Activated B cell treated with CpG ODN at 0.5 μM for 24 hours (primary cell): ENCODE results near the gene KLHL2. TPM values are rescaled to one million over a fixed set of nuclear protein-coding genes. Genes with fewer than 3 reads are reported as not detected.
A peak's percentile ranks its signal among the peaks of the same experiment; 100 is the strongest.
"Not testable (repeated sequence)": the region's sequence is repeated elsewhere in the genome, so short reads cannot be mapped to it uniquely, and the experiment has no call there.

Source experiments
- ATAC-seq: fragments of 200-7000 bp; cut with Tn5 transposase; one replicate; pipeline ENCODE4 v1.10.0; 2021; ENCODE audit warnings: low read depth, mild to moderate bottlenecking, moderate library complexity
- CTCF ChIA-PET: fragments of 350-600 bp; sonication (Branson Sonifier 250); formaldehyde crosslinking; loops from one replicate; lab custom pipeline; 2021; ENCODE audit warnings: antibody characterized with exemption; lab: Charles Lee
- POLR2A ChIA-PET: fragments of 350-600 bp; sonication (Branson Sonifier 250); formaldehyde crosslinking; loops from one replicate; lab custom pipeline; 2021; ENCODE audit warnings: antibody characterized with exemption; lab: Charles Lee
- DNase-seq: peaks from one replicate; pipeline ENCODE4 v3.0.0; 2022
- H3K27ac Mint-ChIP-seq: one replicate; pipeline ENCODE4 v1.8.0; 2020; ENCODE audit warnings: mixed read lengths
- H3K27me3 Mint-ChIP-seq: one replicate; pipeline ENCODE4 v1.8.0; 2021; ENCODE audit warnings: mixed read lengths
- H3K36me3 Mint-ChIP-seq: one replicate; pipeline ENCODE4 v1.8.0; 2021; ENCODE audit warnings: low read depth, mixed read lengths
- H3K4me1 Mint-ChIP-seq: one replicate; pipeline ENCODE4 v1.8.0; 2021; ENCODE audit warnings: mixed read lengths
- H3K4me3 Mint-ChIP-seq: one replicate; pipeline ENCODE4 v1.8.0; 2020; ENCODE audit warnings: mild to moderate bottlenecking, mixed read lengths
- H3K9me3 Mint-ChIP-seq: one replicate; pipeline ENCODE4 v1.8.0; 2020; ENCODE audit warnings: mixed read lengths
- intact Hi-C: fragments of 100-400 bp; cut with micrococcal nuclease; formaldehyde crosslinking; loops from one replicate; pipeline ENCODE4 v1.15.1; 2024
- total RNA-seq: library from RNA; stranded (reverse); gene quantifications from 2 replicates; pipeline ENCODE4 v1.2.3, GENCODE V29; 2022
- TF ChIP-seq, protein P1 (sequence below): fragments of 200-600 bp; IDR thresholded peaks from one replicate; pipeline ENCODE4 v1.8.0; 2022; ENCODE audit warnings: antibody characterized with exemption, mild to moderate bottlenecking

KLHL2 gene
- total RNA-seq, 1 donor from 2014 or later = 21.9 TPM

DNA sequence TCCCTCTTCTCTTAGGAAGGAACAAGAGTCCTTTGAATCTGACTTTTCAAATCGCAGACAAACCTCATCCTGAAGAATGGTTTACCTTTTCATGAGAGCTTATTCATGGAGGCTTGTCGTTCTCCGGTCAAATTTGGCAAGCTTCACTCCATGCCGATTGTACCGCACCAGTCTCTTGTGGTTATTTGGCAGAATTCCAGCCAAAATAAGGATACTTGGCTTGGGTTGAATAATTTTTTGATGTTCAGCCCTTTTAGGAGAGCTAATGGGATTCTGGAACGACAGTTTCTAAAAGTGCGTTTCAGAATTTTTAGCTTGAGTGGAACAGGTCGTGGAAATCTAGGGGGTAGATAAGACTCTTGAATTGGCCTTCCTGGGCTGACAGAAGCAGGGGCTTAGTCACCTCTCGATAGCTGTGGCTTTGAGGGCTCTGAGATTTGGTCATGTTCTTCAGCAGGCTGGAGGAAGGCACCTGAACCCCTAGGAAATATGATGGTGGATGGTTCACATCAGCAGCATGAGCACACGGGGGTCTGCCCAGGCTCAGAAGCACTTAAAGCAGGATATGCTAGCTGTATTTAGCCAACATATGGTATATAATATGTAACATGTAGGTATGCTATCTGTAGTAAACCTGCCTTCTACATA lies 1.5 kb downstream of the KLHL2 start:
- Mint-ChIP-seq H3K27me3 (no peaks in the 10 kb centered on the region), H3K9me3 (no peaks in the 10 kb centered on the region), H3K4me3 (peak overlapping the region; percentile 90), H3K36me3 (peaks cover 3% of the 10 kb centered on the region), H3K4me1 (peaks cover 80% of the 10 kb centered on the region), H3K27ac (peak overlapping the region; percentile 88)
- ATAC-seq (no peak), DNase-seq (no peak)
- TF ChIP-seq, protein P1, sequence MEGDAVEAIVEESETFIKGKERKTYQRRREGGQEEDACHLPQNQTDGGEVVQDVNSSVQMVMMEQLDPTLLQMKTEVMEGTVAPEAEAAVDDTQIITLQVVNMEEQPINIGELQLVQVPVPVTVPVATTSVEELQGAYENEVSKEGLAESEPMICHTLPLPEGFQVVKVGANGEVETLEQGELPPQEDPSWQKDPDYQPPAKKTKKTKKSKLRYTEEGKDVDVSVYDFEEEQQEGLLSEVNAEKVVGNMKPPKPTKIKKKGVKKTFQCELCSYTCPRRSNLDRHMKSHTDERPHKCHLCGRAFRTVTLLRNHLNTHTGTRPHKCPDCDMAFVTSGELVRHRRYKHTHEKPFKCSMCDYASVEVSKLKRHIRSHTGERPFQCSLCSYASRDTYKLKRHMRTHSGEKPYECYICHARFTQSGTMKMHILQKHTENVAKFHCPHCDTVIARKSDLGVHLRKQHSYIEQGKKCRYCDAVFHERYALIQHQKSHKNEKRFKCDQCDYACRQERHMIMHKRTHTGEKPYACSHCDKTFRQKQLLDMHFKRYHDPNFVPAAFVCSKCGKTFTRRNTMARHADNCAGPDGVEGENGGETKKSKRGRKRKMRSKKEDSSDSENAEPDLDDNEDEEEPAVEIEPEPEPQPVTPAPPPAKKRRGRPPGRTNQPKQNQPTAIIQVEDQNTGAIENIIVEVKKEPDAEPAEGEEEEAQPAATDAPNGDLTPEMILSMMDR = no peak
- POLR2A ChIA-PET = interaction anchor here (1.8 kb wide), 1 partner anchor 119 kb away, joined by 16 read pairs; the partner anchor contains the start of gene MSMO1
- intact Hi-C loops = loop anchor here (10.0 kb wide), 1 partner anchor 46 kb away; no protein-coding TSS in a partner anchor
- CTCF ChIA-PET = interaction anchor here (1.2 kb wide), 1 partner anchor 14 kb away, joined by 3 read pairs; no protein-coding TSS in a partner anchor

DNA sequence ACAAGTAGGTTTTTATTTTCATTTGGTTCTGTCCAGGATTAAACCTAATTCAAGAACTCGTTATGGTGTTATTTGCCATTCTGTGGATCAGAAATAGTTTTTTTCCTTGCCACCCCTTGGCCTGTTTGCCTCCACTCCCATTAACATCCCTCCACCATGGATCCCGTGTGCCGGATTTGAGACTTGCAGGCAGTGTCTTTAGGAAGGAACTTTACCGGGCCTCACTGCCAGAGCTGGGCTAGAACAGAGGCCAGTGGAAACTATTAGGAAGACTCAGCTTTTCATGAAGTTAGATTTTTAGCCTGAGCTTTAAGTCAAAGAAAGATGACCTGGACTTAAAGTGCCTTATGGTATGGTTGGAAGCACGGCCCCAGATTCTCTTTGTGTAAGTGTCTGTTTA lies 2.4 kb downstream of the KLHL2 start:
- ATAC-seq = no peak
- ChIA-PET POLR2A (interaction anchor here (1.2 kb wide), 1 partner anchor 118 kb away, joined by 3 read pairs; the partner anchor contains the start of gene MSMO1), CTCF (no interaction called here)
- TF ChIP-seq, protein P1 = no peak
- Mint-ChIP-seq H3K36me3 (peaks cover 3% of the 10 kb centered on the region), H3K27me3 (no peaks in the 10 kb centered on the region), H3K4me1 (peaks cover 80% of the 10 kb centered on the region), H3K27ac (no peak overlapping the region), H3K4me3 (peak overlapping the region; percentile 46), H3K9me3 (no peaks in the 10 kb centered on the region)
- intact Hi-C loops = loop anchor here (10.0 kb wide), 1 partner anchor 45 kb away; no protein-coding TSS in a partner anchor
- DNase-seq = no peak

DNA sequence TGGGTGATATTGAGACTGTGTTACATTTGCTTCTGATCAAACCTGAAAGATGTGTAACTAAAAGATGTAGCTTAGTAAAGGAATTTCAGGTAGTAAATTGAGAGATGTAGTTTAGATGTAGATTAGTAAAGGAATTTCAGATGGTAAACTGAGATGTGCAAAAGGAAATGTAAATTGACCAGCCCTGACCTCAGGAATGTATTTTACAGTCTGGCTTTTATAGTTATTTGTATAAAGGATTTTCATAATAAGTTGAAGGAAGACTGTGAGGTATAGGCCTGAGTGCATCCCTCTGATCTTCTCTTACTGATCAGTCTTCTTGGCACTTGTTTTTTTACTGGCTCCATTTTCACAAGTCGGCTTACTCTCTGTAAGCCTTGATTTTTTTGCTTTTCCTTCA lies 3.2 kb downstream of the KLHL2 start:
- H3K27ac Mint-ChIP-seq = peak overlapping the region; percentile 10
- H3K36me3 Mint-ChIP-seq = peaks cover 3% of the 10 kb centered on the region
- H3K27me3 Mint-ChIP-seq = no peaks in the 10 kb centered on the region
- ChIA-PET CTCF (no interaction called here), POLR2A (interaction anchor here (1.2 kb wide), 1 partner anchor 117 kb away, joined by 3 read pairs; the partner anchor contains the start of gene MSMO1)
- peaks cover 81% of the 10 kb centered on the region for H3K4me1 Mint-ChIP-seq
- TF ChIP-seq, protein P1 = no peak
- intact Hi-C loops = no loop called here
- H3K9me3 Mint-ChIP-seq = no peaks in the 10 kb centered on the region
- ATAC-seq (no peak), DNase-seq (no peak)
- peak overlapping the region; percentile 33 for H3K4me3 Mint-ChIP-seq

DNA sequence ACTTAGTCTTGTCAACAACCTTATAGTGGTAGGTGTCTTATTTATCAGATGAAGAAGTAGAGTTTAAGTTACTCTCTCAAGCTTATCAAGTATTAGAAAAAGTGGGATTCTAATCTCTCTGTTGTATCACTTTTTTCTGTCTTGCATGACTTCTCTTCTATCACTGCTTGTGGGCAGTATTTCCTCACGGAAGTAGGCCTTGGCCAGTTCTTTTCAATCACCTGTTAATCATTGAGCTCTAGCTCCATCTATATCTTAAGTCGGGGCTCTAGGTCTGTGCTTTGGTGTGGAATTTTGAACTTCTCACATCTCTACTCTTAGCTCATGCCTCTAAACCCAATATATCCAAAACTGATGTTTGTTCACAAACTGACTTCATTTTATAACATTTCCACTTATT lies 5.3 kb downstream of the KLHL2 start:
- ATAC-seq, CTCF ChIA-PET, DNase-seq, H3K27ac Mint-ChIP-seq, POLR2A ChIA-PET, H3K4me3 Mint-ChIP-seq, intact Hi-C loops, H3K36me3 Mint-ChIP-seq, H3K27me3 Mint-ChIP-seq, H3K9me3 Mint-ChIP-seq: not testable (repeated sequence)
- H3K4me1 Mint-ChIP-seq = peaks cover 85% of the 10 kb centered on the region

DNA sequence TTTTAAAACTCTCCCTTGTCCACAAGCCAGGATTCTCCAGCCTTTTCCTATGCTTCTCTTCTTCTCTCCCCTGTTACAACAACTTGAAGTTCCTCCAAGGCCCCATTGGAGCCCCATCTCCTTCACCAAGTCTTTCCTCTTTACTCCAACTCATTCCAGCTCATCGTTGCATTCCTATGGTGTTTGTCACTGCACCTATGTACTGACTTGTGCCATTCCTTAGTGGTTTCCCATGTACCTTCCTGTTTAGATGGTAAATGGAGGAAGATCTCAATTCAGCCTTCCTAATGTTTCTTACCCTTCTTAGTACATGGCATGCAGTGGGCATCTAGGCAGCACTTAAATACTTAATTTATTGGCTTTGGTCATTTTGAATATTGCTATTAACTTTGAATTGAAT lies 6.0 kb downstream of the KLHL2 start:
- H3K4me1 Mint-ChIP-seq = peaks cover 86% of the 10 kb centered on the region
- intact Hi-C loops, H3K27ac Mint-ChIP-seq, CTCF ChIA-PET, DNase-seq, H3K36me3 Mint-ChIP-seq, POLR2A ChIA-PET, H3K4me3 Mint-ChIP-seq, ATAC-seq, H3K9me3 Mint-ChIP-seq, H3K27me3 Mint-ChIP-seq: not testable (repeated sequence)

DNA sequence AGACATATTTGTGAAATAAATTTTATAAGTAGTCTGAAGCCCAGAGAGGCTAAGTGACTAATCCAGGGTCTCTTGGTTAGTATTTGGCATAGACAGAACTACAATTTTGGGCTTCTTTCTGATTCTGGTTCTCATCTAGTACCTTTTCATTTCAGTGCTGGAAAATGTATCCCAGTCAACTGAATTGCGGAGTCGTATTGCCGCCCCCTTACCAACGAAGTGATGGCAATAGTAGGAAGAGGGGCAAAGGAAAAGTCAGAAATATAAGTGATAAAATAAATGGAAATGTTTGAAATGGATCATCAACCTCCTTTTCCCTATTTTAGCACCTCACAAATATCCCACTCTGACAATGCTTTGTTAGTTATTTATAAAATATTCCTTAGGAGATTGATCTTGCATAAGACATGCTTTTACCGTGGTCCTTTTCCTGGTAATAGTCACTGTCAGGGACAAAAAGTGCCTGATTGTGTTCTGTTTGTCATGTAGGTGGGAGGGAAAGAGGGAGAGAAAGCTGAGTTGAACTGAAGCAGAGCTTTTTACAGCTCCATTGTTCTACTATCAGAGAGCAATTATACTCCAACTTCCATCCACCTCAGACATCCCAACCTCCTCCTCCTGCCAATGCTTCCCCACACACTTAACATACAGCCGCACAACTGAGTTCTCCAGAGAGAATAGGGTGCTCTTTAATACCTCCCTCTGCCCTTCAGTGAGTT lies 6.8 kb downstream of the KLHL2 start:
- intact Hi-C loops, H3K36me3 Mint-ChIP-seq, DNase-seq, H3K27me3 Mint-ChIP-seq, POLR2A ChIA-PET, H3K4me3 Mint-ChIP-seq, H3K9me3 Mint-ChIP-seq, ATAC-seq: not testable (repeated sequence)
- CTCF ChIA-PET = interaction anchor here (0.7 kb wide), 1 partner anchor 93 kb away, joined by 4 read pairs; no protein-coding TSS in a partner anchor
- Mint-ChIP-seq H3K27ac (peak overlapping the region; percentile 65), H3K4me1 (peaks cover 80% of the 10 kb centered on the region)

DNA sequence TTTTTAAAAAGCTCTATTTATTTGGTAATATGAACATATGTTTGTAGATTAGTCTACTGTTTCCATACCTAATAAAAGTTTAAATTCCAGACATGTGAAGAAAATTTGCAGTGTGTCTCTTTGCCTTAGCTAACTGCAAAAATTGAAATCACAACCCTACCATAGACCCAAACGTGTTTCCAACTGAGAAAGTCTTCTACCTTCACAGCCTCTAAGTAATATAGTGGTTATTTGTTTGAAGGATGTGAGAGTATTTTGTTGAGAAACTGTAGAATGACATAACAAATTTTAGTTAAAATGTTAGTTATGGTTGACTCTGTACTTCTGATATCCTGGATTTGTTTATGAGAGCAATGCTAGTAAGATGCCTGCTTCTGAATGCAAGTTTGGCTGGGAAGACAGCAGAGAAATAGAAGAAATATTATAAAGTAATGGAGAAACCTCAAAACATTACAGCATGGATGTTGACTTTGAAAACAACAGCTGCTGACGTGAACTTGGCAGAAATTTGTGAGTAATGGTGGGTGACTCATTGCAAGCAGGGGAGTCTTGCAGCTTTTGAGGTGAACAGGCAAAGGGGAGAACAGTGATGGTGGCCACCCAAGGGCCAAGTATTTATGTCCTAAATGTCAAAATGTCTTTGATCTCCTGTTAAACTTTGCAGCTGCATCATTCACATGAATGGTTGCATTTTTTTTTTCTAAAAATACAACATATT lies 7.8 kb downstream of the KLHL2 start:
- H3K36me3 Mint-ChIP-seq = peaks cover 14% of the 10 kb centered on the region
- DNase-seq, POLR2A ChIA-PET, CTCF ChIA-PET, H3K27me3 Mint-ChIP-seq, H3K9me3 Mint-ChIP-seq, intact Hi-C loops: not testable (repeated sequence)
- peaks cover 71% of the 10 kb centered on the region for H3K4me1 Mint-ChIP-seq
- peak; percentile 72 for ATAC-seq
- peak overlapping the region; percentile 52 for H3K4me3 Mint-ChIP-seq
- peak overlapping the region; percentile 69 for H3K27ac Mint-ChIP-seq

DNA sequence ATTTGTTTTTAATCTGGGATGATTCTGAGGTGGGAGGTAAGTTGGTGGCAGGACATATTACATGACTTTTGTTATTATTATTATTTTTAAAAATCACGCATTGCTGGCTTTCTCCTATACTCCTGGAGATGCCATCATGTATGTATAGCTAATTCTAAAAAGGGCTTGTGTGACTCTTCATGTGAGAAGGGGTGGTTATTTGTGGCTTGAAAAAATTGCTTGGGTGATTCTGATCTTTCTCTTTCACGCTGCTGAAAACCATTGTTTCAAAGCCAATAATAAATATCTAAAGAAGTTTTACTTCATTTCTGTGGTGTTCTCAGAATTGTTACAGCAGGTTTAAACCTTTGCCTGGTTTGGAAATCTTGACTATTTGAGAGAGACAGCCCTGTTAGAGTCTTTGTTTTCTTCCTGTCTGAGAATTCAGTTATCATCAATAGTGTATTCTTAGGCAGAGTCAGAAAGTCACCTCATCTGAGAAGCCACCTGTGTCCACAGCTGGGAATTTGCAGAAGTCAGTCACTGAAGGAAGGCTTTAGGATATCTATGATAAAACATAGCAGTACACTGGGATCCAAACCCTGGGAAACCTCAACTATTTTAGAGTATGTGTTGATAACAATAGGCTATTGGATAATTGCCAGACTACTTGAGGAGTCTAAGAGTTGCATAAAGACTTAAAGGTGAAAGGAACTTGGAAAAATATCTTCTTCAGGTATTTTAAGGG lies 8.6 kb downstream of the KLHL2 start:
- POLR2A ChIA-PET = not testable (repeated sequence)
- peak; percentile 18 for ATAC-seq

More for the DNA sequence above, 8.6 kb downstream of the KLHL2 start:
- peak overlapping the region; percentile 52 for H3K4me3 Mint-ChIP-seq
- CTCF ChIA-PET, DNase-seq, H3K9me3 Mint-ChIP-seq, H3K27me3 Mint-ChIP-seq, intact Hi-C loops: not testable (repeated sequence)
- peaks cover 17% of the 10 kb centered on the region for H3K36me3 Mint-ChIP-seq
- H3K27ac Mint-ChIP-seq = peak overlapping the region; percentile 70
- H3K4me1 Mint-ChIP-seq = peaks cover 63% of the 10 kb centered on the region
